Stimulated activated CD4-positive, alpha-beta T cell treated with anti-CD3 and anti-CD28 coated beads, TNF-alpha, amount 100 ng/mL, for 48 hours (primary cell): ENCODE data around the gene LBHD2.

Experiments
- DNase-seq, 3 donors: peaks; one replicate each; pipeline ENCODE4 v3.0.0-alpha.2; 2020; ENCODE audit warnings: low read depth in 3 of 3

LBHD2 gene

DNA sequence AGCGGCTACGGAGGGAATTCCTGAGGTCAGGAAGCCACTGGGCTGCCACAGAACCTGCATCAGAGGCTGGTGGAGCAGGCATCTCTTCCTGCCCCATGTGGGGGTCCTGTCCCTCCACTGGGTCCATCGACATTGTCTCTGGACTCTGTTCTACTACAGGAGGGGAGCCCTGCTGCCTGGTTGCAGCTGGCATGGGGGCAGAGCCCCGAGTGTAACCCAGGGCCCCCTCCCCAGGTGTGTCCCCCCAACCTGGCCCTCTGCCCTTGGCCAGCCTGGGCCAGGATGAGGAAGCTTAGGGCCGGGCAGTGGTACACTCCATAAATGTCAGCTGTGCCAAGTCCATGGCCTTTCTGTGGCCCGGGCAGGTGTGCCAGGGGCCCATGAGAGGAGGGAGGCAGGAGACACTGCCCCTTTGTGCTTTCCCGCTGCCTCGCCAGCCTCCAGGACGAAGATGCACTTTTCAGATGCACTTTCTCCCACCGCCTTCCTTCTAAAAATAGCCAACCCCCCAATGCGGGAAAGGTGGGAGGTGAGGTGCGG, 6.5 kb downstream of the LBHD2 start:
- DNase-seq: no peak

DNA sequence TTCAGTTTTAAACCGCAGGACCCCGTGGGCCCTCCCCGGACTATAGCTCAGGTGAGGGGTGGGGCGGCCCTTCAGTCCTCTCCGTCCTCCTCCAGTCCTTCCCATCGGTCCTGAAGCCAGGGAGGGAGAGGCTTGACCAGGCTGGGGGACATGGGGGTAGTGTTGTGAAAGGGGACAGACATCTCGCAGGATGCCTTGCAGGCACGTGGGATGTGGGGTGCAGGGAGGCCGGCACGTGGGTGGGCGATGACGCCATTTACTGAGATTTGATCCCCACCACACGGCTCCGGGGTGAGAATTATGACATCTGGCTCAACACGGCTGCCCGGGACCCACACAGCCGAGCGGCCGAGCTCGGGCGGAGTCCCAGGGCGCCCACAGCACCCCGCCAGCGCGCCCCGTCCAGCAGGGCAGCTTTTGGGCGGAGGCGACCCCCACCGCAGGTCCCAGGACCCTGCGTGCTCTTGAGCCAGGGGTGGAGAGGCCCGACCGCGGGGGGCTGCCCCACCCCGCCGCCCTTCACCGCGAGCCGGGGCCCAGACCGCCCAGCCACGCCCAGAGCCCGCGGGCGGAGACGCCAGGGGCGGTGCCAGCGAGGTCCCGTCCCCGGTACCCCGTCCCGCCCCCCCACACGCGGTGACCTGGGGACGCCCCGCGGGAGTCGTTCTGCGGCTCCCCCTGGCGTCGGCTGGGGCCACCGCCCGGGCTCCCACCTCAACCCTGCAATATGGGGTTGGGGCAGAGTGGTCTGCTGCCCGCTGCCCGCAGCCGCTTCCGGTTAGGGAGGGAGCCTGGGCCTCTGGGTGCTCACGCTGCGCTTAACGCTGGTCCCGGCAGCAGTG, 7.3 kb downstream of the LBHD2 start:
- DNase-seq: peak; percentile 50 to 72 (median 55)

DNA sequence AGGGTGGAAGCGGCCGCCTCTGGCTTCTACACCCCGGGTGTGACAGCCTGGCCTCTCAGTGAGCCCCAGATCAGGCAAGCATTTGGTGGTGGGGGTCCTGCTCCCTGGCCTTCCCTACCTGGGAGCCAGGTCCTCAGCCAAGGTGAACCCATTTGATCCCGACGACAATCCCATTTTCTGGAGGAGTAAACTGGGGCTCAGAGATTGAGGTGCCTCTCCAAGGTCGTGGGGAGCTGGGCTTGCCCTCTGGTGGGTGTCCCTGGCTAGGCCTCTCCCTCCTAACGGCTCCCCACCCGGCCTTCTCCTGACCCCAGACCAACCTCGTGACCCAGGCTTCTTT, 7.8 kb downstream of the LBHD2 start:
- DNase-seq: no peak

DNA sequence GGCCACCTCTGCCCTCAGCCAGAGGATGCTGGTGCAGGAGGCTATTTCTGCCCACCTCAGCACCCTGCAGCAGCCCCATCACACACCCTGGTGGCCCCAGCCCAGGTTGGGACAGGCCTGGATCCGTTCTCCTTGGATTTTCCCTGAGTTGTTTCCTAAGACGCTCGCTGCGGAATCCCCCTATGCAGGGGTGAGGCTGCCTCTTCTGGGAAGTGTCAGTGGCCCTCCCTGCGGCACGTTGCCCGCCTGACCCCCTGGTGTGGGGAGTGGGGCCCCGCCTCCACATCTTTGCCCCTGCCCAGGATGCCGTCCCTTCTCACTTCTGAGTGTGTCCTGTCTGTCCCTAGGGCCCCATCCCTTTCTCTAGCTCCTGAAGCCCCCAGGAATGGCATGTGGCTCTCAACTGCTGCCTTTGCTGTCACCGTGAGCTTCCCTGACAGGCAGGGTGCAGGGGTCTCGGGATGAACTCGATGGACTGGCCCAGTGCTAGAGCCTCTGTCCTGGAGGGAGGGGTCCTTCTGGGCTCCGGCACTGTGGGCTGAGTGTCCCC, 9.9 kb downstream of the LBHD2 start:
- no peak for DNase-seq

DNA sequence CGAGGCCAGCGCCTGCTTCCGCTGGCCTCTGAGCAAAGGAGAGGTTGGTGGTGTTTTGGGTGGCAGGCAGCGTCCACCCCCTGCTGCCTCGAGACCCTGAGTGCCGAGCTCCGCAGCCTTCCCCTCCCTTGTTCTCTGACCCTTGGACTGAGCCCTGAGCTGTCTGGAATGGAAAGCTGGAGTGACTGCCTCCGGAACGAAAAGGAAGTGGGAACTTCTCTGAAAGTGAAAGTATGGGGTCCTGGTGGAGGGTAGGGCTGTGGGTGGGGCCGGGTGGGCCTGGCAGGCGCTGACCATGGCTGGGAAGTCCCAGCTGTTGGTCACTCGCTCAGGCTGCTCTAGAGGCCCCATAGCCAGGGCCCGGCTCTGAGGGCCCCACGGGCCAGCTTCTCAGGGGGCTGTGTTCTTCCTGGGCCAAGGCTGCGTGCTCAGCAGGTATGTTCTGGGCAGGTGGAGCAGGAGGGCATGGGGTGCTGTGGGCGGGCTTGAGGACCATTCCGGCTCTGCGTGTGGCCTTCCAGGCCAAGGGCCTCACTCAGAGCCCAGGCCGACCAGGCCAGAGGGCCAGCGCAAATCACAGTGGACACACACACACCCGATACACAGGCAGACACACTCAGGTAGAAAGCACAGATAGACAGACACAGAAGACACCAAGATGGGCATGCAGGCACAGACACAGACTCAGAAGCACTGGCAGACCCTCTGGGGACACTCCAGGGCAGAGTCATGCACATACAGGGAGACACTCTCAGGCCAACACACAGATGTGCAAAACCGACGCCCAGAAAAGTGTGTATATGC, 10.6 kb downstream of the LBHD2 start, which contains the start of gene EXOC3L4:
EXOC3L4 (plus strand) TSS at position 320 of the 804 bp plus-strand sequence. CDS start 5,495 bp downstream, outside the sequence.
- DNase-seq: no peak

DNA sequence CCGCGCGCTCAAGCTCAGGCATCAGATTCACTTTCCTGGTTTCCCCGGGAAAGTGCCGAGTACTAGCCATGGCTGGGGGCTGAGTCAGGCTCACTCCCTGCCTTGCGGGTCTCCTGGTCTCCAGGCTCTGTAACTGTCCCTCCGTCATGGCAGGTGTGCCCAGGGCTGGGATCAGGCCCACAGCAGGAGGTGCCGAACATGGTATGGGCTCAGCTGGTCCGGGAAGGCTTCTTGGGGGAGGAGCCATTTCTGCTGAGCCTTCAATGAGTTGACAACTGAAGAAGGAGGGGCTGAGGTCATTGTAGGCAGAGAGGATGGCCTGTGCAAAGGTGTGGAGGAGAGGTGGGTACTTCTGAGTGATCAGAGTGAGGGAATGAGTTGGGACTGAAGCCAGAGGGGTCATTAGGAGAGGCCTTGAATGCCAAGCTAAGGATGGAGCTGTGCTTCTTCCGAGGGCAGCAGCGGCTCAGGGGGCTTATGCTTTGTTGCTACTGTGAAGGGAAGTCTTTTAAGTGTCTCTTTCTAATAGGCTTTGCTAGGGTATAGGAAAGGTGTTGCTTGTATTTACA, 11.3 kb downstream of the LBHD2 start:
- no peak for DNase-seq

DNA sequence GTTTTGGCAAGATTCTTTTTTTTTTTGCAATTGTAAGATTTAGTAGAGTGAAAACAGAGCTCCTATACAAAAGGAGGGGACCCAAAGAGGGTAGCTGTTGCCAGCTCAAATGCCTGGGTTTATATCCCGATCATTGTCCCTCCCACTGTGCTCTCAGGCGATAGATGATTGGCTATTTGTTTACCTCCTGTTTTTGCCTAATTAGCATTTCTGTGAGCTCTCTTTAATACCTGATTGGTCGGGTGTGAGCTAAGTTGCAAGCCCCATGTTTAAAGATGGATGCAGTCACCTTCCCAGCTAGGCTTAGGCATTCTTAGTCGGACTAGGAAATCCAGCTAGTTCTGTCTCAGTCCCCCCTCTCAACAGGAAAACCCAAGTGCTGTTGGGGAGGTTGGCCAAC, 12.4 kb downstream of the LBHD2 start:
- no peak for DNase-seq

DNA sequence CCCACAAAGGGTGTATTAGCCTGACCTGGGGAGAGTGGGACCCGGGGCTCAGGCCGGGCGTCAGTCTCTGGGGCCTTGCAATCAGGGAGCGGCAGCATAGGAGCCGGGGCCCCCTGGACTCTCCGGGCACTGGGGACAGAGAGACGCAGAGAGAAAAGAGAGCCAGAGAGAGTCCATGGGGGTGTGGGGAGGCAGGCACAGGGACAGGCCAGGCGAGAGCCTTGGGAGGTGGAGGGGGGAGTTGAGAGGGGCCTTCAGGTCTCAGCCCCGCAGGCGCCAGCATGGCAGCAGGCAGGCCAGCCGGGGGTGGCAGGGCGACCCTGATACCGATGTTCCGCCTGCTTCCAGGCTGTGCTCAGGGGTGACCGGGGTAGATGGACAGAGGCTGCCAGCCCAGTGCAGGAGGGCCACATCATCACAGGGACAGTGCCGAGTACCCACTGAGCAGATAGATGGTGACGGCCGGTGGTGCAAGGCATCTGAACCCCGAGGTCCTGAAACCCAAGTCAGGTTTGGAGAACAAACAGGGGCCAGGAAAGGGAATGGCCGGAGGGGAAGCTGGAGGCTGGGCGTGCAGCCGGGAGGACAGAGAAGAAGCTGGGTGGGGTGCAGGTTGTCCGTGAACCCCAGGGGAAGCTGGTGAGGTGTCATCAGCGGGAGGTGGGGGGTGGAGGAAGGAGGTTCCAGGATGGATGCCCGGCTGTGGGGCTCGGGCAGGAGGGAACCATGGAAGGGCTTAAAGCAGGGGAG, 13.4 kb downstream of the LBHD2 start:
- no peak for DNase-seq

DNA sequence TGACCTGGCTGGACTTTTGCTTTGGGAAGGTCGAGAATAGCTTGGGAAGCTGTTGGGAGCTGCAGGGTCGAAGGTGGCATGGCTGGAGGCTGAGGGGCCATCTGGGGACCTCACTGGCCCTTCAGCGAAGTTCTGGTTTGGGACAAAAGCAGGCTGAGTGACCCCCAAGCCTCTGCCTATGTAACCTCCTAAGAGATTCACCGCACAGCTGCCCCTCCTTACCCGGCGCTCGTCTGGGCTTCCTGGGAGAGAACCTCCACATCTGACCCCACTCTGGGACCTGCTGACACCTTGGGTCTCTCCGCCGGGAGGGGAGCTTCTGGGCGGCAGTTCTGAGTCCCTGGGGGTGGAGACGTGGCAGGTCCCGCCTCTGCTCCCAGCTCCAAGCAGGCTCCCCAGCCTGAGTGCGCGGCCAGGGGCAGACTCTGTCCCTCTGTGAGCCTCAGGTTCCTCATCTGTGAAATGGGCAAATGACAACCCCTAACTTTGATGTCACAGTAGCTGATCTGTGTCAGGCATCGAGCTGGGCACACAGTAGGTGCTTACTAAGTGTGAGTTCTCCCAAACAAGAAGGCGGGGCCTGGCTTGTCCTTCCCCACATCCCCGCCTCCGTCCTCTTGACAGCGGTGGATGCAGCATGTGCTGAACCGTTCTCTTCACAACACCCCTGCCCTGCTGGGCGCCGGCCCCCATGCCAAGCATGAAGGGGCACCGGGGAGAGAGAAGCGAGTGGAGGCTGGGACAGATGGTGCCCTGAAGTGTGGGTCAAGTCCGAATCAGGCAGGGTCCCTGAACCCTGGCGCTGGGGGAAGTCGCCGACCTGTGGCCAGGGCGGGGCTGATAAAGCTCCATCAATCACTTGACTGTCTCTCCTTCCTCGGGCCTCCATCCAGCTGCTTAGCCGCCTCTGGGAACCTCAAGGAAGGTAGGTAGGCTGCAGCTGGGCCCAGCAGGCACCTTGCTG, 14.3 kb downstream of the LBHD2 start:
- no peak for DNase-seq

DNA sequence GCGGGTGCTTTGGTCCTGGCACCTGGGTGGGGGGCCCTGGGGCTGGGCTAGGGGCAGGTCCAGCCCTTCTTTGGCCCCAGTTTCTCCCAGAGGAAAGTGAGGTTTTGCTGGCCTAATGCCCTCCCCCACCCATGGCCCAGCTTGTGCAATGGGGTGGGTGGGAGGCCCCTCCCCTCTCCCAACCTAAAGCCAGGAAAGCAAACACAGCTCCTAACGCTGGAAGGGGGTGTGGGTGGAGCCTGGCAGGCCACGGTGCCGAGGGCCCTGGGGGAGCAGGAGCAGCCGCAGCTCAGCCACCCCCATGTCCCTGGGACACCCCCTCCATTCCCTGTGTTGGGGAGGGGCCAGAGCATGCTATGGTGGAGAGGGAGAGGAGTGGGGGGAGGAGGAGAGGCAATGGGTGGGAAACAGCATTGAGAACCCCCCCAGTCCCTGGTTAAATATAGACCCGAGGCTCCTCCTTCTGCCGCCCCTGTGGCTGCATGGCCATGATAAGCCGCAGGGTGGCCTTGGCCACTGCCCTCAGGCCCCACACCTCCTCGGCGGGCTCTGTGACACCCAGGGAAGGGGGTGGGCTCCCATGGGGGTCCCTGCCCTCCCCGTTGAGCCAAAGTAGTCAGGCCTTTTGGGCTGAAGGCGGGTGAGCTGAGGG, 15.2 kb downstream of the LBHD2 start:
- no peak for DNase-seq

DNA sequence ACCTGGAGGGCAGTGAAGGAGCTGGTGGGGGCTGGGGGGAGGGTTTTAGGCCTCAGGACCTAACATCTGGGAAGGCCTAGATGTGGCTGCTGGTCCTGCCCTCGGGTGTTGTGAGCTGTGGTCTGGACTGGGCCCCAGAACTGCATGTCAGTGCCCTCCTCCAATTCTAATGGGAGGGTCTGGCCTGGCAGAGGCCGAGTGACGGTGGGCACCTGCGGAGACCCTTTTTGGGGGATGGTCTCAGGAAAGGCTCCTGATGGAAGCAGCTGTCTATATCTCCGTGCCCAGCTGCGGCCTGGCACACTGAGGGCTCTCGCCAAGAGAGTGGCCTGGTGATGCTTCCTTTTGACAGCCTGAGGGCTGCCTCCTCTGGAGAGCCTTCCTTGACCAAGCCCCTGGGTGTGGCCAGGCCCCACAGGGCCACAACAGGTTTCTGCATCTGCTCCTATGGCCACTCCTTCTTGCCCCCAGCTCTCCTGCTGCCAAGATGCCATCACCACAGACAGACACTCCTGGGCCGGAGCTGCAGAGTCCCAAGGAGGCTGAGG, 15.8 kb downstream of the LBHD2 start:
- no peak for DNase-seq

DNA sequence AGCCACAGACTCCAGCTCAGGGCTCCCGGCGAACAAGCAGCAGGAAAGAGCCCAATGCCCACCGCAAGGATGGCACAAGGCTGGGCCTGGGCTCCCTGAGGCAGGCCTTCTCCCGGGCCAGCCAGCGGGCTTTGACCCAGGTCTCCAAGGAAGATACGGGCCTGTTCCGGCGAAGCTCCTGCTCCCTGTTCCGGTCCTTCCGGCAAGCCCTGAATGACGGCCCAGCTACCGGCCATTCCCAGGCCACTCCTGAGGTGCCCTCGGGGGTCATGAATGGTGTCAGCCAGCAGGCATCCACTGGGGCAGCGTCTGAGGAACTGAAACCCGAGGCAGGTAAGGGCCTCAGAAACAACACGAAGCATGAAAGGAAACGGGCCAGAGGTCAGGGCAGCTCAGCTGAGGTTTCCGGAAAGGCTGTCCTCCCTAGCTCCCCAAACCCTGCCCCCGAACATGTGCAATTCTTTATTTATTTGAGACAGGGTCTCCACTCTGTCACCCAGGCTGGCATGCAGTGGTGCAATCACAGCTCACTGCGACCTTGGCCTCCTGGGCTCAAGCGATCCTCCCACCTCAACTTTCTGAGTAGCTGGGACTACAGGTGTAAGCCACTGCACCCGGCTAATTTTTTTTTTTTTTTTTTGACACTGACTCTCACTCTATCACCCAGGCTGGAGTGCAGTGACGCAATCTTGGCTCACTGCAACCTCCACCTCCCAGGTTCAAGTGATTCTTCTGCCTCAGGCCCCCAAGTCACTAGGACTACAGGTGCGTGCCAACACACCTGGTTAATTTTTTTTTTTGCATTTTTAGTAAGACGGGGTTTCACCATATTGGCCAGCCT, 16.5 kb downstream of the LBHD2 start:
- no peak for DNase-seq

DNA sequence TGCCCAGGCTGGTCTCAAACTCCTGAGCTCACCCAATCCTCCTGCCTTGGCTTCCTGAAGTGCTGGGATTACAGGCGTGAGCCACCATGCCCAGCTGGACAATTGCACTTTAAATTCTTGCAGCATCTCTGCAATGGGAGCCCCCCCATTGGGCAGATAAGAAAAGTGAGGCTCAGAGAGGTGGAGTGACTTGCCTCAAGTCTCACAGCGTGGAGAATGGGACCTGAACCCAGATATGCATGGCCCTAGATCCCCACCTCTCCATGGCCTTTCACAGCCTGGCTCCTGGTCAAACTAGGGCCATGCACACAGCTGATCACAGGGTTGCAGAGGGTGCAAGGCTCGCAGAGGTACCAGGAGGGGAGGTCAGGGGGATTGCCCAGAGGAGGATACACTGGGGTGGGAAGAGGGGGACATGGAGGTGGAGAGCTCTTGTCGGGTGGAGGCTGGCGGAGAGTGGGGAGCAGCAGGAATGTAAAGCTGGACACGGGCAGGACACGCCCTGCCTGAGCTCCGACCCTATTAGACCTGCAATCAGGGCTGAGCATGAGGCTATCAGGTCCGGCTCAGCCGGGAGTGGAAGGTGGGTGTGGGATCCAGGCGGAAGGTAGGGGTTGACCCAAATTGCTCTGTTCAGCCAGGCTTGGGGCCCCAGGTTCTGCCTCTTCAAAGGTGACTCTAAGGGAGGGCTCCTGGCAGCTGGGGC, 17.4 kb downstream of the LBHD2 start:
- DNase-seq: no peak

DNA sequence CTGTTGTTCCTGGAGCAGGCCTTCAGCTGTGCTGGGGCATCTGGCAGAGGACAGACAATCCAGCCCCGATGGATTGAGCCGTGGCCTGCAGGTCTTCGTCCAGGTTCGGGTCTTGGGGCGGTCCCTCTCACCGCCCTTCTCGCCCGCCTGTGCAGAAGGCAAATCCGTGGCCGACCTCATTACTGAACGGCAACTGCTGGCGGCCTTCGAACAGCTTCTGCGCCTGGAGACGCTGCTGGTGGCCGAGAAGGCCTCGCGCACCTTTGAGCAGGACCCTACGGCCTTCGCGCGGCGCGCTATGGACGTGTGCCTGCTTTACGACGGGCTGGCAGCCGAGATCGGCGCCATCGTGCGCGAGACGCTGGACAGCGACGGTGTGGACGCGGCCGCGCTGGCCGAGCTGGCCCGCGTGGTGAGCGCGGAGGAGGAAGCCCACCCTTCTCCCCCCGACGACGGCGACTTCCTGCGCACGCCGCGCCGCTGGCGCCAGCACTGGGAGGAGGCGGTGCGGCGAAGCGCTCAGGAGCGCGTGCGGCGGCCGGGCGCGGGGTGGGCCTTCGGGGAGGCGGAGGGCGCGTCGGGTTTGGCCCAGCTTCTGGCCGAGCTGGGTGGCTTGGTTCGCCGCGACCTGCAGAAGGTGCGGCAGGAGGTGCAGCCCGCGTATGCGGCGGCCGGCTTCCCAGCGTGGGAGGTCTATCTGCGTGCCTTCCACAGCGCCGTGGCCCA, 18.1 kb downstream of the LBHD2 start:
- DNase-seq: no peak

DNA sequence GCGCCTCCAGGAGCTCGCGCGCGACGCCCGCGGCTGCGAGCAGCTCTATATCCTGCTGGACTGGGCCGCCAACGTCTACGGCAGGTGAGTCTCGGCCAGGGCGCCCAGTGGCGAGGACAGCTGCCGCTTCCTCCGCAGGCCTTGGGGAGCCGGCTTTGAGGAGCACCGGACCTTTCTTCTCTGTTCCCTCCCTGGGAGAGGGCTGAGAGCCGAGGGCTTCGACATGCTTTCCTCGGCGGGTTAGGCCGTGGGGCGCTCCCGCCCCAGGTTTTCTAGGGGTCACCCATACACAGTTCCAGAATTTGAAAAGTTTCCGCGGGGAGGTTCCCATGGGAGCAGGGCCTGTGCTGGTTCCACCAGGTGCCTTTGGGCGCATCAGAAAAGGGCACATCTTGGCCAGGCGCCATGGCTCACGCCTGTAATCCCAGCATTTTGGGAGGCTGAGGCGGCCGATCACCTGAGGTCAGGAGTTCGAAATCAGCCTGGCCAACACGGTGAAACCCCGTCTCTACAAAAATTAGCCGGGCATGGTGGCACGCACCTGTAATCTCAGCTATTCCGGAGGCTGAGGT, 18.8 kb downstream of the LBHD2 start:
- DNase-seq: no peak

DNA sequence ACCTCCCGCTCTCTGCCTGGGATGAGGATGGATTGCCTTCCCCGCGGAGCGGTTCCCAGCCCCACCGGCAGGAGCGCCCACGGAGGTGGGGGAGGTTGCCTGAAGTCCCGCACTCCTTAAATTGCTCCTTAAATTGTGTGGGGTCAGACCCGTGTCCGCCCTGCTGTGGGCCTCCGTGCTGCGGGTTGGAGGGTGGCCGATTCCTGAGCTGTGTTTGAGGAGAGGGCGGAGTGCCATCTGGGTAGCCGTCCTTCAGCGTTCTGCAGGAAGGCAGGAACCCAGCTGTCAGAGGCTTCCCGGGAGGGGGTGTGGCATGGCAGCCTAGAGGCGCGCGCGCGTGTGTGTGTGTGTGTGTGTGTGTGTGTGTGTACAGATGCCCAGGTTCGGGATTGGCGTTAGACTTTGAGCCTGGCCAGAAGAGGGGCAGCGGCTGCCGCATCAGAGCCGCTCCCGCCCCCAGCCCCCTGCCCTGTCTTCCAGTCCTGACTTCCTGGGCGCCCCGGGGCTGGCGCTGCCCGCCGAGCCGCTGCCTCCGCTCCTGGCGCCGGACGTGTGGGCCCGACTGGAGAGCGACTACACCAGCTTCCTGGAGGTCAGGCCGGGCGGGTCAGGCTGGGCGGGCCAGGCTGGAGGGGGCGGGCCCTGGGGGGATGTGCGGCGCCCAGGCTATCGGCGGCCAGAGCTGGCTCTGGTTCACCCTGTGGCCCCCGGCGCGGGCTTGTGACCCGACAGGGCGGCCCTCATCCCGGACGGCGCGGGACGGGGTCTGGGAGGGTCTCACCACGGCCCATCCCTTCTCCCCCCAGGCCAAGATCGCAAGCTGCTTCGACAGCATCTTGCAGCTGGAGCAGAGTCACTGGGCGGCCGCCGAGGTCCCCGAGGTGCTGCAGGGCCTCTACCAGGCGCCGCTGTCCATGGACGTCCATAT, 19.7 kb downstream of the LBHD2 start:
- no peak for DNase-seq
